ENCODE results near the gene KCNMA1. TPM values are rescaled to one million over a fixed set of nuclear protein-coding genes. Genes with fewer than 3 reads are reported as not detected.

KCNMA1 gene
- total RNA-seq, 1 donor from 2014 or later, result 15.3 TPM

- no peak for DNase-seq (ENCODE audit: low read depth)
Measured at GRCh38 chr10:77097625-77098024, 540.0 kb downstream of the KCNMA1 start.

GRCh38 chr10:77093126-77093525, 544.5 kb downstream of the KCNMA1 start:
- DNase-seq (ENCODE audit: low read depth), result no peak

GRCh38 chr10:77091597-77092165, 545.9 kb downstream of the KCNMA1 start:
- DNase-seq (ENCODE audit: low read depth), result no peak

- DNase-seq (ENCODE audit: low read depth), result no peak
Measured at GRCh38 chr10:77090381-77091356, 546.9 kb downstream of the KCNMA1 start.

GRCh38 chr10:77087366-77087765, 550.2 kb downstream of the KCNMA1 start:
- no peak for DNase-seq (ENCODE audit: low read depth)

- DNase-seq (ENCODE audit: low read depth), result no peak
Measured at GRCh38 chr10:77086081-77086480, 551.5 kb downstream of the KCNMA1 start.

- DNase-seq (ENCODE audit: low read depth), result no peak
Measured at GRCh38 chr10:77085344-77085743, 552.3 kb downstream of the KCNMA1 start.

- no peak for DNase-seq (ENCODE audit: low read depth)
Measured at GRCh38 chr10:77084431-77085144, 553.0 kb downstream of the KCNMA1 start.

GRCh38 chr10:77082601-77083252, 554.9 kb downstream of the KCNMA1 start:
- no peak for DNase-seq (ENCODE audit: low read depth)

- no peak for DNase-seq (ENCODE audit: low read depth)
Measured at GRCh38 chr10:77081481-77081891, 556.1 kb downstream of the KCNMA1 start.

- no peak for DNase-seq (ENCODE audit: low read depth)
Measured at GRCh38 chr10:77080361-77081027, 557.1 kb downstream of the KCNMA1 start.

GRCh38 chr10:77079592-77080300, 557.9 kb downstream of the KCNMA1 start:
- no peak for DNase-seq (ENCODE audit: low read depth)

GRCh38 chr10:77077316-77077945, 560.2 kb downstream of the KCNMA1 start:
- no peak for DNase-seq (ENCODE audit: low read depth)

- no peak for DNase-seq (ENCODE audit: low read depth)
Measured at GRCh38 chr10:77075926-77076325, 561.7 kb downstream of the KCNMA1 start.

- DNase-seq (ENCODE audit: low read depth), result no peak
Measured at GRCh38 chr10:77074104-77074624, 563.4 kb downstream of the KCNMA1 start.

GRCh38 chr10:77073663-77073960, 564.0 kb downstream of the KCNMA1 start:
- DNase-seq (ENCODE audit: low read depth), result no peak

GRCh38 chr10:77072836-77073662, 564.6 kb downstream of the KCNMA1 start:
- DNase-seq (ENCODE audit: low read depth), result no peak

GRCh38 chr10:77072361-77072835, 565.2 kb downstream of the KCNMA1 start:
- no peak for DNase-seq (ENCODE audit: low read depth)

GRCh38 chr10:77071956-77072355, 565.7 kb downstream of the KCNMA1 start:
- no peak for DNase-seq (ENCODE audit: low read depth)
